ENCODE data around the gene ZNF367.

DNA sequence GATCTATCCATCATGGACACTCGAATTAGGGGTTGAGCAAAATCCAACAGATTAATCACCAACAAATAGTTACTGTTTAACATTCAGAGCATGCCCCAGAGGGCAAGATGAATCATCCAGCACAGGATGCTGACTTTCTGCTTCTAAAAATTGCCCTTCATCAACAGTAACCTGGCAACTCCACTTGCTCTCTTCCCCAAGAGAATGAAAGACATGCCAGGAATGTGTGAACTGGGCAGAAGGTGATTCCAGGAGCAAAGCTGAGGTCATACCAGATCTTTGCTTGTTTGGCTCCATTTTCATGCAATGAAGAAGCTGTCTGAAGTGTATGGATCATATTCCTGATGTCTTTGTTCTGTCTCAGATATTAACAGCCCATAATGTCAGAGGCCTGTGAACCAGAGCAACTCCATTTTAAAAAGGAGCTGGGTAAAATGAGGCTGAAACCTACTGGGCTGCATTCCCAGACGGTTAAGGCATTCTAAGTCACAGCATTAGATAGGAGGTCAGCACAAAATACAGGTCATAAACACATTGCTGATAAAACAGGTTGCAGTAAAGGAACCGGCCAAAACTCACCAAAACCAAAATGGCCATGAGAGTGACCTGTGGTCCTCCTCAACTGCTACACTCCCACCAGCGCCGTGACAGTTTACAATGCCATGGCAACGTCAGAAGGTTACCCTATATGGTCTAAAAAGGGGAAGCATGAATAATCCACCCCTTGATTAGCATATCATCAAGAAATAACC lies 2.5 kb upstream of the ZNF367 start:
- TF ChIP-seq, protein P1, sequence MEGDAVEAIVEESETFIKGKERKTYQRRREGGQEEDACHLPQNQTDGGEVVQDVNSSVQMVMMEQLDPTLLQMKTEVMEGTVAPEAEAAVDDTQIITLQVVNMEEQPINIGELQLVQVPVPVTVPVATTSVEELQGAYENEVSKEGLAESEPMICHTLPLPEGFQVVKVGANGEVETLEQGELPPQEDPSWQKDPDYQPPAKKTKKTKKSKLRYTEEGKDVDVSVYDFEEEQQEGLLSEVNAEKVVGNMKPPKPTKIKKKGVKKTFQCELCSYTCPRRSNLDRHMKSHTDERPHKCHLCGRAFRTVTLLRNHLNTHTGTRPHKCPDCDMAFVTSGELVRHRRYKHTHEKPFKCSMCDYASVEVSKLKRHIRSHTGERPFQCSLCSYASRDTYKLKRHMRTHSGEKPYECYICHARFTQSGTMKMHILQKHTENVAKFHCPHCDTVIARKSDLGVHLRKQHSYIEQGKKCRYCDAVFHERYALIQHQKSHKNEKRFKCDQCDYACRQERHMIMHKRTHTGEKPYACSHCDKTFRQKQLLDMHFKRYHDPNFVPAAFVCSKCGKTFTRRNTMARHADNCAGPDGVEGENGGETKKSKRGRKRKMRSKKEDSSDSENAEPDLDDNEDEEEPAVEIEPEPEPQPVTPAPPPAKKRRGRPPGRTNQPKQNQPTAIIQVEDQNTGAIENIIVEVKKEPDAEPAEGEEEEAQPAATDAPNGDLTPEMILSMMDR (conservative IDR thresholded peaks at IDR 0.05 in 1 of 2, IDR thresholded peaks at IDR 0.05 in 1 of 2; ENCODE audit: low read depth in 1 of 2, low read length in 2 of 2) = no peak
- no peak for TF ChIP-seq EZH2 (IDR thresholded peaks at IDR 0.05; ENCODE audit: low read length, missing control alignments)
